Osteoblast (primary cell): ENCODE measurements around the gene BAZ1B. TPM values are rescaled to one million over a fixed set of nuclear protein-coding genes. Genes with fewer than 3 reads are reported as not detected.
"Not testable (repeated sequence)": the region's sequence is repeated elsewhere in the genome, so short reads cannot be mapped to it uniquely, and the experiment has no call there.

ENCODE experiments used
- DNase-seq: peaks from one replicate; pipeline ENCODE4 v3.0.0; 2011; ENCODE audit warnings: low spot score, mixed read lengths; ENCODE audit not compliant: insufficient read length; ENCODE audit errors: missing footprints
- H2AFZ ChIP-seq: 2 replicates; pipeline ENCODE4 v1.6.0; 2011; ENCODE audit warnings: mild to moderate bottlenecking, low read length
- H3K27ac ChIP-seq: 2 replicates; pipeline ENCODE4 v1.5.1; 2011; ENCODE audit warnings: mild to moderate bottlenecking, low read depth, low read length, moderate library complexity
- H3K27me3 ChIP-seq: 2 replicates; pipeline ENCODE4 v1.6.0; 2012; ENCODE audit warnings: mild to moderate bottlenecking, control low read depth, inconsistent platforms, low read length, moderate library complexity; ENCODE audit not compliant: insufficient read depth
- H3K36me3 ChIP-seq: 2 replicates; pipeline ENCODE4 v1.5.1; 2011; ENCODE audit warnings: mild to moderate bottlenecking, low read length, control low read depth, moderate library complexity; ENCODE audit not compliant: insufficient read depth
- H3K4me1 ChIP-seq: 2 replicates; pipeline ENCODE4 v1.5.1; 2011; ENCODE audit warnings: mild to moderate bottlenecking, low read length, control low read depth, moderate library complexity; ENCODE audit not compliant: insufficient read depth
- H3K4me2 ChIP-seq: 2 replicates; pipeline ENCODE4 v1.6.0; 2011; ENCODE audit warnings: mild to moderate bottlenecking, low read length; ENCODE audit not compliant: insufficient read depth
- H3K4me3 ChIP-seq: fragments of 200-600 bp; sonication (generic); 3 replicates; pipeline ENCODE4 v1.5.1; 2012; ENCODE audit warnings: mild to moderate bottlenecking, low read length, inconsistent platforms; ENCODE audit not compliant: insufficient read depth
- H3K79me2 ChIP-seq: 2 replicates; pipeline ENCODE4 v1.6.0; 2012; ENCODE audit warnings: mild to moderate bottlenecking, low read length, control low read depth, inconsistent platforms; ENCODE audit not compliant: insufficient read depth
- H3K9me3 ChIP-seq: 2 replicates; pipeline ENCODE4 v1.5.1; 2011; ENCODE audit warnings: low read depth, low read length, control low read depth
- H4K20me1 ChIP-seq: 2 replicates; pipeline ENCODE4 v1.6.0; 2012; ENCODE audit warnings: mild to moderate bottlenecking, low read length, control low read depth; ENCODE audit not compliant: insufficient read depth
- total RNA-seq: library from RNA; depleted of rRNA; stranded (reverse); fragments of >200 nt; gene quantifications from 2 replicates; pipeline ENCODE4 v1.2.3, GENCODE V29; 2012
- TF ChIP-seq, protein P1 (sequence below): IDR thresholded peaks from 2 replicates; pipeline ENCODE4 v1.5.1; 2011; ENCODE audit warnings: mild to moderate bottlenecking, low read depth, low read length, moderate library complexity; ENCODE audit errors: extremely low read depth

Gene BAZ1B
- total RNA-seq, 1 donor: 61.2 TPM

GRCh38 chr7:73556208-73557107 lies 34.4 kb upstream of the BAZ1B start:
- Histone ChIP-seq H3K4me3 (peak overlapping the region; percentile 95), H3K27ac (peak overlapping the region; percentile 91), H3K27me3 (no peaks in the 10 kb centered on the region), H4K20me1 (peaks cover 39% of the 10 kb centered on the region), H3K36me3 (peaks cover 19% of the 10 kb centered on the region), H3K4me2 (peak overlapping the region; percentile 91), H3K4me1 (peaks cover 30% of the 10 kb centered on the region), H3K79me2 (peaks cover 54% of the 10 kb centered on the region), H2AFZ (peak overlapping the region; percentile 68), H3K9me3 (no peaks in the 10 kb centered on the region)
- no peak for DNase-seq
- TF ChIP-seq, protein P1, sequence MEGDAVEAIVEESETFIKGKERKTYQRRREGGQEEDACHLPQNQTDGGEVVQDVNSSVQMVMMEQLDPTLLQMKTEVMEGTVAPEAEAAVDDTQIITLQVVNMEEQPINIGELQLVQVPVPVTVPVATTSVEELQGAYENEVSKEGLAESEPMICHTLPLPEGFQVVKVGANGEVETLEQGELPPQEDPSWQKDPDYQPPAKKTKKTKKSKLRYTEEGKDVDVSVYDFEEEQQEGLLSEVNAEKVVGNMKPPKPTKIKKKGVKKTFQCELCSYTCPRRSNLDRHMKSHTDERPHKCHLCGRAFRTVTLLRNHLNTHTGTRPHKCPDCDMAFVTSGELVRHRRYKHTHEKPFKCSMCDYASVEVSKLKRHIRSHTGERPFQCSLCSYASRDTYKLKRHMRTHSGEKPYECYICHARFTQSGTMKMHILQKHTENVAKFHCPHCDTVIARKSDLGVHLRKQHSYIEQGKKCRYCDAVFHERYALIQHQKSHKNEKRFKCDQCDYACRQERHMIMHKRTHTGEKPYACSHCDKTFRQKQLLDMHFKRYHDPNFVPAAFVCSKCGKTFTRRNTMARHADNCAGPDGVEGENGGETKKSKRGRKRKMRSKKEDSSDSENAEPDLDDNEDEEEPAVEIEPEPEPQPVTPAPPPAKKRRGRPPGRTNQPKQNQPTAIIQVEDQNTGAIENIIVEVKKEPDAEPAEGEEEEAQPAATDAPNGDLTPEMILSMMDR: no peak

GRCh38 chr7:73555411-73555982 lies 33.4 kb upstream of the BAZ1B start:
- Histone ChIP-seq H3K27me3 (no peaks in the 10 kb centered on the region), H3K4me2 (peak overlapping the region; percentile 91), H3K4me3 (peak overlapping the region; percentile 95), H4K20me1 (peaks cover 39% of the 10 kb centered on the region), H3K36me3 (peaks cover 26% of the 10 kb centered on the region), H3K9me3 (no peaks in the 10 kb centered on the region), H3K79me2 (peaks cover 62% of the 10 kb centered on the region), H2AFZ (no peak overlapping the region), H3K27ac (no peak overlapping the region), H3K4me1 (peaks cover 29% of the 10 kb centered on the region)
- DNase-seq: peak; percentile 79
- TF ChIP-seq, protein P1: no peak

DNA sequence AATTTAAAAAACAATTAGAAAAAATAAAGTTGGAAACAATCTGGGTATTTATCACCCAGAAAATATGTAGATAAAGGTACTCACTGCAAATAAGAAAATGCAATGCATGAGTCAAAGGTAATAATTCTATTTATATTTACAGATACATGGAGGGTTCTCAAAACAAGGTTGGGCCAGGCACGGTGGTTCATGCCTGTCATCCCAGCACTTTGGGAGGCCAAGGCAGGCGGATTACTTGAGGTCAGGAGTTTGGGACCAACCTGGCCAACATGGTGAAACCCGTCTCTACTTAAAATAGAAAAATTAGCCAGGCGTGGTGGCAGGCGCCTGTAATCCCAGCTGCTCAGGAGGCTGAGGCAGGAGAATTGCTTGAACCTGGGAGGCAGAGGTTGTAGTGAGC lies 28.0 kb upstream of the BAZ1B start:
- Histone ChIP-seq H3K36me3 (peaks cover 44% of the 10 kb centered on the region), H4K20me1 (peaks cover 40% of the 10 kb centered on the region), H3K79me2 (peaks cover 91% of the 10 kb centered on the region)
- not testable (repeated sequence) for H3K27me3 ChIP-seq, H3K4me3 ChIP-seq, H3K9me3 ChIP-seq, H2AFZ ChIP-seq, H3K4me2 ChIP-seq, DNase-seq, H3K27ac ChIP-seq, H3K4me1 ChIP-seq

- no peaks in the 10 kb centered on the region for H3K9me3 ChIP-seq
- H3K4me2 ChIP-seq: no peak overlapping the region
- H3K36me3 ChIP-seq: peaks cover 42% of the 10 kb centered on the region
- no peaks in the 10 kb centered on the region for H3K4me1 ChIP-seq
- no peak overlapping the region for H3K4me3 ChIP-seq
- no peak overlapping the region for H2AFZ ChIP-seq
- no peak overlapping the region for H3K27ac ChIP-seq
- DNase-seq: no peak
- peaks cover 90% of the 10 kb centered on the region for H3K79me2 ChIP-seq
- TF ChIP-seq, protein P1: no peak
- peaks cover 37% of the 10 kb centered on the region for H4K20me1 ChIP-seq
- H3K27me3 ChIP-seq: no peaks in the 10 kb centered on the region
Measured at GRCh38 chr7:73549176-73549575, 27.1 kb upstream of the BAZ1B start.
